Activated CD4-positive, alpha-beta memory T cell treated with anti-CD3 and anti-CD28 coated beads for 36 hours (primary cell): ENCODE data around the gene ENTPD6. TPM values are rescaled to one million over a fixed set of nuclear protein-coding genes. Genes with fewer than 3 reads are reported as not detected.

Experiments used
- CTCF ChIA-PET: fragments of 350-600 bp; sonication (Branson Sonifier 250); formaldehyde crosslinking; loops from one replicate; lab custom pipeline; 2021; ENCODE audit warnings: antibody characterized with exemption, inconsistent platforms; lab: Charles Lee
- POLR2A ChIA-PET: fragments of 350-600 bp; sonication (Branson Sonifier 250); formaldehyde crosslinking; loops from one replicate; lab custom pipeline; 2021; ENCODE audit warnings: antibody characterized with exemption; lab: Charles Lee
- DNase-seq: peaks from one replicate; pipeline ENCODE4 v3.0.0-alpha.2; 2020
- H3K27ac Mint-ChIP-seq: one replicate; pipeline ENCODE4 v1.8.0; 2021; ENCODE audit warnings: mixed read lengths
- H3K27me3 Mint-ChIP-seq: one replicate; pipeline ENCODE4 v1.8.0; 2021; ENCODE audit warnings: mixed read lengths
- H3K36me3 Mint-ChIP-seq: one replicate; pipeline ENCODE4 v1.8.0; 2021; ENCODE audit warnings: mixed read lengths
- H3K4me1 Mint-ChIP-seq: one replicate; pipeline ENCODE4 v1.8.0; 2021; ENCODE audit warnings: low read depth, mixed read lengths
- H3K4me3 Mint-ChIP-seq: one replicate; pipeline ENCODE4 v1.8.0; 2021; ENCODE audit warnings: mild to moderate bottlenecking, mixed read lengths
- H3K9me3 Mint-ChIP-seq: one replicate; pipeline ENCODE4 v1.8.0; 2021; ENCODE audit warnings: mixed read lengths
- intact Hi-C: fragments of 100-400 bp; cut with micrococcal nuclease; formaldehyde crosslinking; loops from one replicate; pipeline ENCODE4 v1.15.1; 2023
- total RNA-seq, 2 experiments: library from RNA; stranded (reverse); gene quantifications; one replicate each; pipeline ENCODE4 v1.2.3, GENCODE V29; 2021

The ENTPD6 gene
- total RNA-seq, 2 experiments from 2014 or later = 48.5 to 51.0 TPM

GRCh38 chr20:25273046-25273445 lies 77.5 kb downstream of the ENTPD6 start:
- intact Hi-C loops = no loop called here
- H3K4me3 Mint-ChIP-seq = no peak overlapping the region
- peaks cover 6% of the 10 kb centered on the region for H3K36me3 Mint-ChIP-seq
- no peaks in the 10 kb centered on the region for H3K4me1 Mint-ChIP-seq
- no peak overlapping the region for H3K27ac Mint-ChIP-seq
- no peak for DNase-seq
- ChIA-PET POLR2A (no interaction called here), CTCF (interaction anchor here (1.5 kb wide), 1 partner anchor 23 kb away, joined by 3 read pairs; no protein-coding TSS in a partner anchor)
- no peaks in the 10 kb centered on the region for H3K27me3 Mint-ChIP-seq
- H3K9me3 Mint-ChIP-seq = no peaks in the 10 kb centered on the region

DNA sequence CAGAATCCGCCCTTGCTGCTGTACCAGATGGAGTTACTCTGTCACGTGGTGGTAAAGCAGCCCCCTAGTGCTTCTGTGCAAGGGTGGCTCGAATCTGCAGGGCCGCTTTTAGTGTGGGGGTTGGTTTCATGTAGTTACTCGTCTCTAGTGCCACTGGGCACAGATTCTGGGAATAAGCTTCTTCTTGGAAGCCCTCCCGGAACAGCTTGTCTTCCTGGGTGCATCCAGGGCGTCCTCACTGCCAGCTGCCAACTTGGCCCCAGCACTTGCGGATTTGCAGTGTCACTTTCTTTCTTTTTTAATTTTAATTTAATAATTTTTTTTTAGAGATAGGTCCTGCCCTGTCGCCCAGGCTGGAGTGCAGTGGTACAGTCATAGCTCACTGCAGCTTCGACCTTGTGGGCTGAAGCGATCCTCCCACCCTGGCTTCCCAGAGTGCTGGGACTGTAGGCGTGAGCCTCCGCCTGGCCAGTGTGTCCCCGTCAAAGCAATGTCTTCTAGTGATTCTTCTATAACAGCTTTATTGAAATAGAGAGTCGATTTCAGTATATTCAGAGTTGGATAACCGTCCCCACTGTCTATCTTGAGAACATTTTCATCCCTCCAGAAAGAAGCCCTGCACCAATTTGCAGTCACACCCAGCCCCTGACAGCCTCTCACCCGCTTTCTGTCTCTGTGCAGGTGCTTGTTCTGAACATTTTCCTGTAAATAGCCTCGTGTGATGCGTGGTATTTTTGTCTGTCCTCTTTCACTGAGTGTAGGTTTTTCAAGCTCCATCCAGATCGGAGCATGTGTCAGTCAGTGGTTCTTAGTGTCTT lies 78.2 kb downstream of the ENTPD6 start:
- CTCF ChIA-PET = interaction anchor here (1.5 kb wide), 1 partner anchor 22 kb away, joined by 3 read pairs; no protein-coding TSS in a partner anchor
- Mint-ChIP-seq H3K27ac (no peak overlapping the region), H3K36me3 (peaks cover 6% of the 10 kb centered on the region), H3K27me3 (no peaks in the 10 kb centered on the region), H3K4me1 (no peaks in the 10 kb centered on the region), H3K4me3 (no peak overlapping the region), H3K9me3 (no peaks in the 10 kb centered on the region)
- intact Hi-C loops = no loop called here
- POLR2A ChIA-PET = no interaction called here
- peak; percentile 4 for DNase-seq

GRCh38 chr20:25274481-25274880 lies 79.0 kb downstream of the ENTPD6 start:
- CTCF ChIA-PET = no interaction called here

DNA sequence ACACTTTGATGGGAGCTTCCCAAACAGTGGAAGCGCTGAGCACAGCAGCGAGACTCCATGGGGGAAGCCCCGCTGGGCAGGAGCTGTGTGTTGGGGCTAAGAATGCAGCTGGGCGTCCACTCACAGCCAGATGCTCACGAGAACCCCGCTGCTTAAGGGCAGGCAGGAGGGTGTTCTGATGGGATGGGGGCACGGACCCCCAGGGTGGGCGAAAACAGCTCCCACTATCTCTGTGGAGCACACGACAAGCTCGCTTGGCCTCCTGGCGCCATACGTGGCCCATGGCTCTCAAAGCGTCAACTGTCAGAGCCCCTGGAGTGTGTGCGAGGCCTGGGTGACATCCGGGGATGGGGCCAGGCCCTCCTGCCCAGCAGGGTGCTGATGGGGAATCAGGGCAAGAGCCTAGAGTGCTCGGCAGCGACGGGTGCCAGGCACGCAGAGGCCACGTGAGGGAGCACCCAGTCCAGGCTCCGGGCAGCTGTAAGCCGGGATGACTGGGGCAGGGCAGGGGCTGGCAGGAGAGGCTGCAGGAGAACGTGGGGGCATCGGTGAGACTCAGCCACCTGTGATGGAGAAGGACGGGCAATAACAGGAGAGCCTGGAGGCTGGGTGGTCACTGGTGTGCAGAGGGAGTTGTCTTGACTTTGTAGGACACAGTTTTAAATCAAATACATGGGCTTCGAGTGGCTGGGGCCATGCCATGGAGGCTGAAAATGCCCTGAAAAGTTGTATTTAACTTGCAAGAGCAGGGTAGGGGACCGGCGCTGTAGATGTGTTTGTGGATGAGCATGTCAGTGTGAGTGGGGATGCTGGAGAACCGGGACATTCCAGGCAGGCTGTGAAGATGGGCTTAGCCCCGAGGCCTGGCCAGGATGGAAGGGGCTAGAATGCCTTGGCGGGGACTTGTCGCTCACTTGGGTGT lies 79.6 kb downstream of the ENTPD6 start:
- H3K4me1 Mint-ChIP-seq = no peaks in the 10 kb centered on the region
- no peak overlapping the region for H3K27ac Mint-ChIP-seq
- no peak overlapping the region for H3K4me3 Mint-ChIP-seq
- no peaks in the 10 kb centered on the region for H3K9me3 Mint-ChIP-seq
- H3K36me3 Mint-ChIP-seq = peaks cover 4% of the 10 kb centered on the region
- DNase-seq = peak; percentile 7
- intact Hi-C loops = no loop called here
- ChIA-PET CTCF (no interaction called here), POLR2A (no interaction called here)
- no peaks in the 10 kb centered on the region for H3K27me3 Mint-ChIP-seq

More at GRCh38 chr20:25274481-25274880, 79.0 kb downstream of the ENTPD6 start:
- Mint-ChIP-seq H3K9me3 (no peaks in the 10 kb centered on the region), H3K4me1 (no peaks in the 10 kb centered on the region), H3K27ac (no peak overlapping the region), H3K27me3 (no peaks in the 10 kb centered on the region), H3K4me3 (no peak overlapping the region), H3K36me3 (peaks cover 4% of the 10 kb centered on the region)
- POLR2A ChIA-PET = no interaction called here
- intact Hi-C loops = no loop called here
- no peak for DNase-seq

GRCh38 chr20:25275813-25276532 lies 80.5 kb downstream of the ENTPD6 start:
- ChIA-PET POLR2A (no interaction called here), CTCF (no interaction called here)
- Mint-ChIP-seq H3K4me1 (no peaks in the 10 kb centered on the region), H3K36me3 (peaks cover 4% of the 10 kb centered on the region), H3K4me3 (no peak overlapping the region), H3K9me3 (no peaks in the 10 kb centered on the region), H3K27me3 (no peaks in the 10 kb centered on the region), H3K27ac (no peak overlapping the region)
- intact Hi-C loops = no loop called here
- DNase-seq = no peak

Other genes starting within 250 kb of the ENTPD6 start
- 10 to 100 TPM; 81.8 to 83.1 TPM for gene CST7, start 246.4 kb upstream of the ENTPD6 start, total RNA-seq
- 10 to 100 TPM; 45.5 to 46.6 TPM for gene APMAP, start 203.0 kb upstream of the ENTPD6 start, total RNA-seq
- 10 to 100 TPM; 15.2 to 16.2 TPM for gene ACSS1, start 137.6 kb upstream of the ENTPD6 start, total RNA-seq
- gene VSX1, start 113.6 kb upstream of the ENTPD6 start, total RNA-seq = not detected
- 10 to 100 TPM; 23.4 to 24.0 TPM for gene PYGB, start 52.4 kb downstream of the ENTPD6 start, total RNA-seq
- 10 to 100 TPM; 22.3 to 24.1 TPM for gene ABHD12, start 195.1 kb downstream of the ENTPD6 start, total RNA-seq
- gene GINS1, start 212.0 kb downstream of the ENTPD6 start, total RNA-seq = 10 to 100 TPM; 31.5 to 32.3 TPM